ENCODE data around the gene THBD.

Gene THBD

GRCh38 chr20:23035731-23036130, 13.7 kb downstream of the THBD start:
- no peak for DNase-seq (ENCODE audit: low read depth)

GRCh38 chr20:23034721-23035671, 14.5 kb downstream of the THBD start, which contains the start of gene SSTR4:
TSS of gene SSTR4 (plus strand) at chr20:23035312. CDS start at chr20:23035484, 172 bp downstream.
- no peak for DNase-seq (ENCODE audit: low read depth)

GRCh38 chr20:23033918-23034317, 15.6 kb downstream of the THBD start:
- no peak for DNase-seq (ENCODE audit: low read depth)

GRCh38 chr20:23032750-23033078, 16.8 kb downstream of the THBD start:
- no peak for DNase-seq (ENCODE audit: low read depth)

- no peak for DNase-seq (ENCODE audit: low read depth)
These were observed 17.3 kb downstream of the THBD start for GRCh38 chr20:23032056-23032749.

GRCh38 chr20:23031346-23031745, 18.1 kb downstream of the THBD start:
- DNase-seq (ENCODE audit: low read depth), result no peak

GRCh38 chr20:23029324-23029723, 20.1 kb downstream of the THBD start:
- DNase-seq (ENCODE audit: low read depth), result no peak

GRCh38 chr20:23028392-23028791, 21.1 kb downstream of the THBD start:
- no peak for DNase-seq (ENCODE audit: low read depth)

GRCh38 chr20:23027721-23028120, 21.8 kb downstream of the THBD start:
- DNase-seq (ENCODE audit: low read depth), result no peak

- DNase-seq (ENCODE audit: low read depth), result peak; percentile 71
These were observed 24.0 kb downstream of the THBD start for GRCh38 chr20:23025503-23025902.

- DNase-seq (ENCODE audit: low read depth), result no peak
These were observed 24.8 kb downstream of the THBD start for GRCh38 chr20:23024701-23025100.

- no peak for DNase-seq (ENCODE audit: low read depth)
These were observed 25.8 kb downstream of the THBD start for GRCh38 chr20:23023621-23024177.

GRCh38 chr20:23022849-23023248, 26.6 kb downstream of the THBD start:
- no peak for DNase-seq (ENCODE audit: low read depth)

- no peak for DNase-seq (ENCODE audit: low read depth)
These were observed 27.5 kb downstream of the THBD start for GRCh38 chr20:23021951-23022350.

- DNase-seq (ENCODE audit: low read depth), result no peak
These were observed 27.9 kb downstream of the THBD start for GRCh38 chr20:23021541-23021940.

- no peak for DNase-seq (ENCODE audit: low read depth)
These were observed 29.0 kb downstream of the THBD start for GRCh38 chr20:23020230-23021018.

- no peak for DNase-seq (ENCODE audit: low read depth)
These were observed 30.1 kb downstream of the THBD start for GRCh38 chr20:23019403-23019802.

GRCh38 chr20:23018941-23019340, 30.5 kb downstream of the THBD start:
- no peak for DNase-seq (ENCODE audit: low read depth)

- no peak for DNase-seq (ENCODE audit: low read depth)
These were observed 31.0 kb downstream of the THBD start for GRCh38 chr20:23018432-23018831.

GRCh38 chr20:23017516-23017915, 32.0 kb downstream of the THBD start:
- no peak for DNase-seq (ENCODE audit: low read depth)

GRCh38 chr20:23013429-23013828, 36.0 kb downstream of the THBD start:
- DNase-seq (ENCODE audit: low read depth), result no peak

Measured in CMK (cell line).